Esophagus squamous epithelium (tissue), 5 donors: ENCODE results near the gene ARHGEF1. TPM values are rescaled to one million over a fixed set of nuclear protein-coding genes. Genes with fewer than 3 reads are reported as not detected.

ENCODE experiments used
- DNase-seq: peaks from one replicate; lab custom pipeline; 2025; lab: John Stamatoyannopoulos, UW
- H3K27ac ChIP-seq, 4 donors: fragments of 200-600 bp; sonication (generic); one replicate each; pipeline ENCODE4 v1.5.1; 2016 to 2019; ENCODE audit warnings: mild to moderate bottlenecking in 1 of 4
- H3K27me3 ChIP-seq, 4 donors: fragments of 200-600 bp; sonication (generic); 1 replicate in 3 of 4; 2 replicates in 1 of 4; pipeline versions ENCODE4 v1.5.1 to v1.6.0; 2017 to 2021; ENCODE audit warnings: antibody characterized with exemption in 1 of 4
- H3K36me3 ChIP-seq, 3 donors: fragments of 200-600 bp; sonication (generic); one replicate each; pipeline ENCODE4 v1.5.1; 2016 to 2019
- H3K4me1 ChIP-seq, 3 donors: fragments of 200-600 bp; sonication (generic); one replicate each; pipeline ENCODE4 v1.5.1; 2017 to 2019
- H3K4me3 ChIP-seq, 4 donors: fragments of 200-600 bp; sonication (generic); 1 replicate in 3 of 4; 2 replicates in 1 of 4; pipeline ENCODE4 v1.5.1; 2016 to 2019; ENCODE audit warnings: mild to moderate bottlenecking in 2 of 4, moderate library complexity in 1 of 4
- H3K9me3 ChIP-seq, 3 donors: fragments of 200-600 bp; sonication (generic); one replicate each; pipeline ENCODE4 v1.5.1; 2016 to 2019
- POLR2A ChIP-seq, 4 donors: fragments of 450-650 bp; IDR thresholded peaks; one replicate each; pipeline ENCODE4 v1.6.1; 2017; ENCODE audit warnings: antibody characterized with exemption in 4 of 4, mild to moderate bottlenecking in 4 of 4, moderate library complexity in 3 of 4
- WGBS, 2 donors: methylation state at CpG; one replicate each; pipeline ENCODE4 v1.1.5; 2018; 5-methylcytosine and 5-hydroxymethylcytosine counted together
- intact Hi-C: fragments of 100-400 bp; cut with DNase I; formaldehyde crosslinking; loops from one replicate; pipeline ENCODE4 v1.15.0; 2022
- total RNA-seq, 4 donors: library from RNA; depleted of rRNA; stranded (reverse); fragments of >200 nt; gene quantifications; one replicate each; pipeline ENCODE4 v1.1.0, GENCODE V29; 2016
- TF ChIP-seq, protein P1 (sequence below), 6 experiments: fragments of 450-650 bp in 4 of 6; fragments of 200-600 bp in 2 of 6; sonication (generic) in 2 of 6; IDR thresholded peaks; one replicate each; pipeline ENCODE4 v1.5.1; 2016 to 2019; ENCODE audit warnings: antibody characterized with exemption in 6 of 6, mild to moderate bottlenecking in 4 of 6, moderate library complexity in 4 of 6
- donor health status: DM: yes; HTN: yes; CAD: no.

ARHGEF1 gene
- total RNA-seq, 4 donors from 2014 or later: 31.0 to 59.5 (median 56.2) TPM

DNA sequence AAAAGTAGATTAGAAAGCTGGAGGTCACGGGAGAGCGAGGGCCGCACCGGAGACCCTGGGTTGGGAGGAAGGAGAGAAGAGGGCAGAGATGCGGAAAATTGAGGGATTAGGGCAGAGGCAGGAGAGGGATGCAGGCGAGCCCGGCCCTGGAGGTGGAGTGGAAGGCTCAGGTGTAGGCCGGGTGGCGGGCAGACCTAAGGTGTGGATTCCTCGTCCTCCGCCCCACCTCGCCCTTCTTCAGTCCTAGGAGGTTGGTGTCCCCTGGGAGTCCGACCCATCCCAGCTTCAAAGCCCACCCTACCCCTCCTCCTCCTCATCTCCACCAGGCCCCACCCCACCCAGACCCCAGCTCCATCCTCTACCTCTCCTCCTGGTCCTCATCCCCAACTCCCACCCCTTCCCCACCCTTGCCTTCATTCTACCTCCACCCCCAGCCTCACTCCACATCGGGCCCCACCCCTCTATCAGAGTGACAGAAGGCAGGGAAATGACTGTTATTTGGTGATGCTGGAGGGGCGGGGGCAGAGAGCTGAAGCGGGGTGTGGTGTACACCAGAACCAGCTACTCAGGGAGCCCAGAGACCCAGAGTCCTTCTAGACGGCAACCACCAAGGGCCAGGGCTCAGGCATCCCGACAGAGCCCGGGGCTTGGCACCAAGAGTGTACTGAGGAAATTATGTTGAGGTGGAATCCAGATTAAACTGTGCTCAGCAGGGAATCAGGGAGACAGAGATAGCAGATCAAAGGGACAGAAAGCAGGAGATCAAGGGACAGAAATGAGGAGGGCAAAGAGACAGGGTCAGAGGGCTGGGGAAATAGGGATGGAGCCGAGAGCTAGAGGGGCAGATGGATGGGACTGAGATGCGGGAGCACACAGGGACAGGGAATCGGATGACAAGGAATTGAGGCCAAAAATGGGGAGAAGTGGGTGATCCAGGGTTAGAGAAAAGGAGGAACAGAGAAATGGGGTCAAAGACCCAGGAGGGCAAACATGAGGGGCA, 38.9 kb downstream of the ARHGEF1 start:
- peaks cover 5 to 100% (median 37%) of the 10 kb centered on the region in 4 donors for H3K27me3 ChIP-seq
- intact Hi-C loops: no loop called here
- H3K27ac ChIP-seq: no peak overlapping the region
- no peaks in the 10 kb centered on the region for H3K9me3 ChIP-seq
- no peak overlapping the region for H3K4me3 ChIP-seq
- no peak for DNase-seq
- no peak for TF ChIP-seq POLR2A (IDR thresholded peaks at IDR 0.05)
- TF ChIP-seq, protein P1, sequence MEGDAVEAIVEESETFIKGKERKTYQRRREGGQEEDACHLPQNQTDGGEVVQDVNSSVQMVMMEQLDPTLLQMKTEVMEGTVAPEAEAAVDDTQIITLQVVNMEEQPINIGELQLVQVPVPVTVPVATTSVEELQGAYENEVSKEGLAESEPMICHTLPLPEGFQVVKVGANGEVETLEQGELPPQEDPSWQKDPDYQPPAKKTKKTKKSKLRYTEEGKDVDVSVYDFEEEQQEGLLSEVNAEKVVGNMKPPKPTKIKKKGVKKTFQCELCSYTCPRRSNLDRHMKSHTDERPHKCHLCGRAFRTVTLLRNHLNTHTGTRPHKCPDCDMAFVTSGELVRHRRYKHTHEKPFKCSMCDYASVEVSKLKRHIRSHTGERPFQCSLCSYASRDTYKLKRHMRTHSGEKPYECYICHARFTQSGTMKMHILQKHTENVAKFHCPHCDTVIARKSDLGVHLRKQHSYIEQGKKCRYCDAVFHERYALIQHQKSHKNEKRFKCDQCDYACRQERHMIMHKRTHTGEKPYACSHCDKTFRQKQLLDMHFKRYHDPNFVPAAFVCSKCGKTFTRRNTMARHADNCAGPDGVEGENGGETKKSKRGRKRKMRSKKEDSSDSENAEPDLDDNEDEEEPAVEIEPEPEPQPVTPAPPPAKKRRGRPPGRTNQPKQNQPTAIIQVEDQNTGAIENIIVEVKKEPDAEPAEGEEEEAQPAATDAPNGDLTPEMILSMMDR (IDR thresholded peaks at IDR 0.05): no peak
- WGBS, 2 donors: 15 to 27% methylated on average over 19 to 20 of the region's 22 CpGs
- H3K36me3 ChIP-seq: no peaks in the 10 kb centered on the region
- no peaks in the 10 kb centered on the region for H3K4me1 ChIP-seq

DNA sequence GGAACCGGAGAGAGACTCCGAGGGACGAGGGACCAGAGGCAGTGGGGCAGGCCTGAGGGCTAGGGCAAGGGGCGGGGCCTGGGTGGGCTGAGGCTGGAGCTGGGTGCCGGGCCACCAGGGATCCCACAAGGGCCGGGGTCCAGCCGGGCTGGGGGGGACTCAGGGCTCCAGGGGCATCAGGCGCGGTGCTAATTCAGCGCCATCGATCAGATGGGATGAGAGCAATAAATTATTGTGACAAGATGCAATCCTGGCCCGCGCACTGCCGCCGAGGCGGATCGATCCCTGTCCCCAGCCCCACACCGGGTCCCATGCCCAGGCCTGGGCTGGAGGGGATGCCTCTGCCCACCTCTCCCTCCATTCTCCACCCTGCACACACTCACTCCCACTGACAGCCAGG, 39.6 kb downstream of the ARHGEF1 start:
- Histone ChIP-seq H3K4me3 (no peak overlapping the region), H3K9me3 (no peaks in the 10 kb centered on the region), H3K36me3 (no peaks in the 10 kb centered on the region), H3K27ac (no peak overlapping the region), H3K4me1 (peaks cover under 1 to 1% (median under 1%) of the 10 kb centered on the region in 3 donors), H3K27me3 (peaks cover 5 to 100% (median 40%) of the 10 kb centered on the region in 4 donors)
- WGBS, 2 donors: 30 to 49% methylated on average over 12 to 16 of the region's 18 CpGs
- intact Hi-C loops: no loop called here
- no peak for DNase-seq
- TF ChIP-seq, protein P1 (IDR thresholded peaks at IDR 0.05): no peak
- TF ChIP-seq POLR2A (IDR thresholded peaks at IDR 0.05): no peak

DNA sequence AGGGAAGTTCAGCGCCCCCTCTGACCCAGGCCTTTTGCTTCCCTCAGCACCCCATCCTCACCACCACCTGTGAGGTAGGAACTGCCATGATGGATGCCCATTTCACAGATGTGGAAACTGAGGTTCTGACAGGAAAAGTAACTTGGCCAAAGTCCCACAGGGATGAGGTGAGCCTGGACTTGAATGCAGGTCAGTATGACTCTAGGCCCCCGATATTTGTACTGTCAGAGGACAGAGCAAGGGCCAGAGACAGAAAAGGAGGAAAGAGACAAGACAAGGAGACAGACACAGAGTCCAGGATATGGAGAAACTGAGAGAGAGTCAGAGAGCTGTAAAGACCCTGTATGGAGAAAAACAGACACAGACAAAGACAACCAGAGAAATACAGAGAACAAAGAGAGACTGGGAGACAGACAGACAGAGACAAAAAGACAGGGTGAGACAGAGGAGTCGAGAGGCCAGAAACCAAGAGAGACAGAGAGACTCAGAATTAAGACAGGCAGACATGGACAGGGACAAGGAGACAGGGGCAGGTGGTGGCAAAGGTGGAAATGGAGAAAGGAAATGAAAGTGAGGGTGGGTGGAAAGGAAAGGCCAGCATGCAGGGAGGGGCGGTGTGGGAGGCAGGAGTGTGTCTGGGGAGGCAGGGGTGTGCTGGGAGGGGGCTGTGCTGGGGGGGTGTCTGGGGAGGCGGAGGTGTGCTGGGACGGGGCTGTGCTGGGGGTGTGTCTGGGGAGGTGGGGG, 40.2 kb downstream of the ARHGEF1 start:
- Histone ChIP-seq H3K36me3 (no peaks in the 10 kb centered on the region), H3K9me3 (no peaks in the 10 kb centered on the region), H3K4me3 (no peak overlapping the region), H3K27me3 (peaks cover 11 to 100% (median 45%) of the 10 kb centered on the region in 4 donors), H3K27ac (no peak overlapping the region), H3K4me1 (peaks cover 5 to 8% (median 7%) of the 10 kb centered on the region in 3 donors)
- WGBS, 2 donors: 16 to 23% methylated on average over 3 of the region's 6 CpGs
- no peak for DNase-seq
- TF ChIP-seq, protein P1 (IDR thresholded peaks at IDR 0.05): no peak
- TF ChIP-seq POLR2A (IDR thresholded peaks at IDR 0.05): no peak
- intact Hi-C loops: no loop called here

DNA sequence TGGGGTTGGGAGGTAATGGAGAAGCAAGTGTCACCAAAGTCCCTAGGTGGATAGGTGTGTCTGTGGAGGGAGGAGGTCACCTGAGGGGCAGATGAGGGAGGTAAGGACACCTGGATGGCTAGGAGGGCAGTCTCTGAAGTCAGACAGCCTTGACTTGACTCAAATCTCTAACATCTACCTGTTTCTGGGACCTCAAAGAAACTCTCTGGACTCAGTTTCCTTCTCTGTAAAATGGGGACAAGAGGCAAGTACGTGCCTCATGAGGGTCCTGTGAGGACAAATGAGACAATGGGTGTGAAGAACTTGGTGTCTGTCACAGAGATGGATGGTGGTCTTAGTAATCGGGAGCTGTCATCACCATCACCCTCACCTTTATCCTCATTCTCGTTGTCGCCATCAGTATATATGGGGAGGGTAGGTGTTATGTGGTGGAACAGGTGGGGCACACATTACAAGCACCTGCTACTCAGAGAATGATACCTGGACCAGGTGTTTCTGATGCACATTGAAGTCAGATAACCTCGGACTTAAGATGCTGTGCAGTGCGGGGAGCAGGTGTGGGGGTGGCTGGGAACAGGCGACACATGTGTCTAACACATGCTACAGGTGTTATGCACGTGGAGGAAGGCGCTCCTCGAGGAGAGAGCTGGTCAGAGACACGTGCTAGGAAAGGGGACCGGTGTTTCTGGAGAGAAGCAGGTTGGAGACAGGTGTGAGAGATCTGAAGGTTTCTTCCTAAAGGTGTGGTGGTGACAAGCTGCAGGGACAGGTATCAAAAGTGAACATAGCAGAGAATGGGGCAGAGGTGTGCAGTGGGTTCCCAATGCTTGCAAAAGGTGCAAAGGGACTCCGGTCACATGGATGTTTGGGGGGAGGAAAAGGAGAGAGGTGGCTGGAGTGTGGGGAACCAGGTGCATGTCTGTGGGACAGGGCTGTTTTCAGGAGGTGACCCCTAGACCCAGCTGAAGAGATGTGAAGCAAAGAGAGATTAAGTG, 41.5 kb downstream of the ARHGEF1 start:
- peaks cover 21 to 100% (median 52%) of the 10 kb centered on the region in 4 donors for H3K27me3 ChIP-seq
- 25 to 39% methylated on average over 13 of the region's 13 CpGs for WGBS, 2 donors
- peaks cover 14 to 20% (median 19%) of the 10 kb centered on the region in 3 donors for H3K4me1 ChIP-seq

More for the DNA sequence above, 41.5 kb downstream of the ARHGEF1 start:
- H3K4me3 ChIP-seq: no peak overlapping the region
- intact Hi-C loops: no loop called here
- TF ChIP-seq, protein P1 (IDR thresholded peaks at IDR 0.05): no peak
- TF ChIP-seq POLR2A (IDR thresholded peaks at IDR 0.05): no peak
- H3K9me3 ChIP-seq: no peaks in the 10 kb centered on the region
- no peak overlapping the region for H3K27ac ChIP-seq
- DNase-seq: no peak
- H3K36me3 ChIP-seq: no peaks in the 10 kb centered on the region
